Measurements from ENCODE around the gene MSH6.

The MSH6 gene

DNA sequence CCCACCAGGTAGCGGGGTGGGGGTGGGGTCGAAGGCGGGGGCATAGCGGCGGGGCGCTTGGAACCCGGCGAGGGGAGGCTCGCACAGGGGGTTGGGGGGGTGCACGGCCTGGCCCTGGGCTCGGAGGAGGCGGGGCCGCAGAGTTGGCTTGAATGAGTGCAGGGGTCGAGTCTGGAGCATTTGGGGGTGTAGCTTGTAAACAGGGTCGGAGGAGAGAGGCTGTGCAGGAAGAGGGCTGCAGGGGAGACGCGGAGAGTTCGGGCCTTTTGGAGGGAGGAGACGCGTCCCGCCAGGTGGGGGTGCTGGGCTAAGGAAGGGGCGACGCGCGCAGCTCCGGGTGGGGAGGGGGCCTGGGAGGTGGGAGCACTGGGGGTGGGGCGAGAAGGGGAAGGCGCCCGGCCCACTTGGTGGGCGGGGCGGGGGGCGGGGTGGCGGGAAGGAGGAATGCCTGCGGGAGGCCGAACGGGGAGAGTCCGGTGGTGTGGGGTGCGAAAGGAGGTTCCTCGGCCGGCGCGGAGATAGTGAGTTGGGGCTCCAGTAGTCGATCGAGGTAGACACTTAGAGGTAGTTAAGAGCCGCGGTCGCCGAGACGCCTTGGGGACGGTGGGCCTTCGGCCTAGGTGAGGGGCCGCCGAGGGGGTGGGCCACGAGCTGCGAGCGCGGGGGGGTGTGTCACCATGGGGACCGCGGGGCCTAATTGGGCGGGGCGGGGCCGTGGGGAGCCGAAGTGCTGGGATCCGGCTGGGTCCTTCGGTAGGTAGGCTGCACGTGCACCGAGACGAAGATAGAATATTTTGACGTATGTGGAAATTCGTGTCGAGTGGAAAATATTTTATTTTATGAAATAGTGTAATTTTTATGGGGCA is 774 bp downstream of the MSH6 start:
- DNase-seq = peak; percentile 49

DNA sequence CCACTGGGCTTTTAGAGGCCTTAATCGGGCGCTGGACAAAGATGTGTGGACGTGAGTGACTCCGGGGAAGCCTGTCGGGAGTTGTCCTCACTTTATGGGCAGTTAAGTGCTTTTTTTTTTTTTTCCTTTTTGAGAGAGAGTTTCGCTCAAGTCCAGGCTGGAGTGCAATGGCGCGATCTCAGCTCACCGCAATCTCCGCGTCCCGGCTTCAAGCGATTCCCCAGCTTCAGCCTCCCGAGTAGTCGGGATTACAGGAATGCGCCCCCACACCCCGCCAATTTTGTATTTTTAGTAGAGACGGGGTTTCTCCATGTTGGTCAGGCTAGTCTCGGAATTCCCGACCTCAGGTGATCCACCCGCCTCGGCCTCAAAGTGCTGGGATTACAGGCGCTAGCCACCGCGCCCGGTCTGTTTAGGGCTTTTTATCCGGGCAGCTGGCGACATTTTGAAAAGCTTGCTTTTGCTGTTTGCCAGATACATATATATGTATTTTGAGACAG is 1.5 kb downstream of the MSH6 start:
- no peak for DNase-seq

- DNase-seq = no peak
Observed at GRCh38 chr2:47785986-47786385, 3.0 kb downstream of the MSH6 start.

GRCh38 chr2:47796090-47796697 is 13.2 kb downstream of the MSH6 start:
- DNase-seq = no peak

- no peak for DNase-seq
Observed at GRCh38 chr2:47798631-47799030, 15.7 kb downstream of the MSH6 start.

DNA sequence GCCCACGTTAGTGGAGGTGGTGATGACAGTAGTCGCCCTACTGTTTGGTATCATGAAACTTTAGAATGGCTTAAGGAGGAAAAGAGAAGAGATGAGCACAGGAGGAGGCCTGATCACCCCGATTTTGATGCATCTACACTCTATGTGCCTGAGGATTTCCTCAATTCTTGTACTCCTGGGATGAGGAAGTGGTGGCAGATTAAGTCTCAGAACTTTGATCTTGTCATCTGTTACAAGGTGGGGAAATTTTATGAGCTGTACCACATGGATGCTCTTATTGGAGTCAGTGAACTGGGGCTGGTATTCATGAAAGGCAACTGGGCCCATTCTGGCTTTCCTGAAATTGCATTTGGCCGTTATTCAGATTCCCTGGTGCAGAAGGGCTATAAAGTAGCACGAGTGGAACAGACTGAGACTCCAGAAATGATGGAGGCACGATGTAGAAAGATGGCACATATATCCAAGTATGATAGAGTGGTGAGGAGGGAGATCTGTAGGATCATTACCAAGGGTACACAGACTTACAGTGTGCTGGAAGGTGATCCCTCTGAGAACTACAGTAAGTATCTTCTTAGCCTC is 16.2 kb downstream of the MSH6 start:
- no peak for DNase-seq

DNA sequence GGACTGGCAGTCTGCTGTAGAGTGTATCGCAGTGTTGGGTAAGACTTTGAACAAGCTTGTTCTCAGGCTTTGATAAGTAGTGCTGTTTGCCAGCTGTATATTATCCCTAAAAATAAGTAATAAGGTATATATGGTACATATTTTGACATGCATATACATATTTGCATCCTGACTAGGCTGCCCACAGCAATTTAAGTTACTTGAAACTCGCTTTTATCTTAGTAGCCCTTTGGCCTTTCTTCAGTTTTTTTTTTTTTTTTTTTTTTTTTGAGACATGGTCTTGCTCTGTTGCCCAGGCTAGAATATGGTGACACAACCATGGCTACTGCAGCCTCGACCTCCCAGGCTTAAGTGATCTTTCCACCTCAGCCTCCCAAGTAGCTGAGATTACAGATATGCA is 18.2 kb downstream of the MSH6 start:
- no peak for DNase-seq

- no peak for DNase-seq
Observed at GRCh38 chr2:47803363-47803762, 20.4 kb downstream of the MSH6 start.

GRCh38 chr2:47803770-47804169 is 20.8 kb downstream of the MSH6 start:
- DNase-seq = no peak

DNA sequence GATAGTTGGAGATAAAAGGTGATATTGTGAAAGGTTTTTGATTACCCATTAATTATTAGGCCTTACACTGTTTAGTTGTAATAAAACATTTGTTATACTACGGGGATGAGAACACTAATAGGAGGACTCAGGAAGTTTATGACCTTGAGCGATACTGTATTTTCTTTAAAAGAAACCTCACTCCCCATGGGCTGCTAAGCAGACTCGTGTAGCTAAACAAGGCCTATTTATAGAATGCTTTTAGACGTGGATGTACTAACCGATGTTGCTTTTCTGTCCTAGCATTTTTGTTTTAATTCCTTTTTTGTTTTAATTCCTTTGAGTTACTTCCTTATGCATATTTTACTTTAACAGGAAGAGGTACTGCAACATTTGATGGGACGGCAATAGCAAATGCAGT is 22.9 kb downstream of the MSH6 start:
- no peak for DNase-seq

DNA sequence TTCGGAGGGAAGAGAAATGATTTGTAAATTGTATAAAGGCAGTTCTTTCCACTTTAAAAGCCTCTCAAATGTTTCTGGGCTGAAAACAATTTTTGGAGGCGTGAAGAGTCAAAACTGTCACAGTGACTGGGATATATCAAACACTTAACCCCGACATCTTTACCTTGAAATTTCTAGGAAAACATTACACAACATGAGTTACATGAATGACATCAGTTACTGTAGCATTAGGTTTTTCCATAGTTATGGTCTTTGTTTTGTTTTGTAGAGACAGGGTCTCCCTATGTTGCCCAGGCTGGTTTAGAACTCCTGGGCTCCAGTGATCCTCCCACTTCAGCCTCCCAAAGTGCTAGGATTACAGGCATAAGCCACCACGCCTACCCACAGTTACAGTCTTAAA is 25.7 kb downstream of the MSH6 start:
- no peak for DNase-seq

GRCh38 chr2:47809903-47810302 is 27.0 kb downstream of the MSH6 start:
- no peak for DNase-seq

DNA sequence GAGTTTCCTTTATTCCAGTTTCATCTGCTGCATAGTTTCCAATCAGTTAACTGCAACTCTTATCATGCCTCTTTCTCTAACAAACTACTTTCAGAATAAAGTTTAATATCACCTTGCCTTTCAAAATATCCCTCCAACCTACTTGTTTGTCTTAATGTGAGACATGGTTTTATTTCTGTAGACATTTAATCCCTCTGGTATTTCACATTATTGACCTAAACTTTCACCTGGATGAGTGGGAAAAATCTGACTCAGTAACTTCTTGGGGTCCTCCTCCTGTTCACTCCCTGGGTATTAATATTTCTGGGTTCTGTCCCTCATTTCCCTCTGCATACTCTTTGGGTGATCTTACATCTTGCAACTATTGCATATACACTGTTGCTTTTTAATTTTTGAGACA is 27.9 kb downstream of the MSH6 start:
- DNase-seq = no peak

- DNase-seq = no peak
Observed at GRCh38 chr2:47811668-47812067, 28.7 kb downstream of the MSH6 start.

DNA sequence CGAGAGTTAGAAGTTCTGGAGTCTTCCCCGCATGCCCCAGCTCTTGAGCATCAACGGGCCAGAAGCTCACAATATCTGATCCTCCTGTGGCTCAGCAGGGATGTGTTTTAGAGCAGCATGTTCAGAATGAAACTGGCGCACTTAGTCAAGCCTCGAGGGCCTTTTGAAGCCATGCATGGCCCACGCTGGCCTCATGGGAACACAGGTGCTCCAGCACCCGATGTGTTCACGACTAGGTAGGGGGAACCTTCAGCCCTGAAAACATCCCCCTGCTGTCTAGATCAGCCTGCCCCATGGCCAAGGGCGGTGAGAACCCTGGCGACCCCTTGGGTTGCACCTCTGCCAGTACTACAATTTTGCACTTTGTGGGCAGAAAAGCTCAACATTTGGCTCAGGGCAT is 32.8 kb downstream of the MSH6 start:
- no peak for DNase-seq

DNA sequence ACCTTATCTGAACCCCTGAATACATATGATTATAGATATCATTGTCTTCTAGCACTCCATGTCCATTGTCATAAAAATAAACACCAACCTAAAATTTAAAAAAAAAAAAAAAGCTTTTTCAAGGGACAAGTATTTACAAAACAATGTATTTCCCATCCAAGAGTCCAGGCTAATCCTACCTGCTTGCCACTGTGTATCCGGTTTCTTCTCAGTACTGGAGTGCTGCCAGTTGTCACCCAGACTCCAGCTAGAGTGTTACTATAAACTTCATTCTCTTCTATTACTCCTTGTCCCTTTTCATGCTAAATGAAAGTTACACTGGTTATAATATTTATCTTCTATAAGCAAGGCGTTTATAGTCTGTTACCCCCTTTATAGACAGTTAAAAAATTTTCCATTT is 35.8 kb downstream of the MSH6 start:
- DNase-seq = no peak

DNA sequence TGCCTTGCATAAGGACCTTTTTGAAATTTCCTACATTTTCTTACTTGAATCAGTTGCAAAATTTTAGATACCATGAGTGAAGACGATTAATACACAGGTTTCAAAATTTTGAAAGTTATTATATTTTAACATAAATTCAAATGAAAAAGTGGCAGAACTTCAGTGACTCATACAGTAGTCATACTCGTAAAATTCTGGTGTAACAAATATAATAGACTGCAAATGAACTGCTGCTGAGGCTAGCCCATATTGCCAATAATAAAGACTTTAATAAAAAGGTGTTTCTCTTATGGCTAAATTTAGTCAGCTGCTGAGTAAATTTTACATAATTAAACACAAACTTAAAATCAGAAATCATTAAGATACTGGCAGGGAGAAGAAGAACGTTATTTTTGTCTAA is 36.9 kb downstream of the MSH6 start:
- no peak for DNase-seq

DNA sequence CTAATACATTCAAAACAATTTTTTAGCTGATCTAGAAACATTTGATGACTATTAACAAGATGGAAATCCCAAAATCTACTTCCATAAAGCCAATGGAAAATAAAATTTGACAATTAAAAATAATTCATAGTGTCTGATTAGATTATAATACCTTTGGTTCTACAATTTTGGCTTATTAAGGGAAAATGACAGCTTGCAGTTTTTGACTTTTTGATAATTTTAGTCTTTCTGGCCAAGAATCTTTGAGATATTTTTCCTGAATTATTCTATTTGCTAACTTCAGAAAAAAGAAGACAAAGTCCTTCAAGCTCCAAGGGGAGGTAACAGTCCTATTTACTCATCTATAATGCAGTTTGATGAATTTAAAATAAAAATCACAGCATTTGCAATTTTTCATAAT is 39.6 kb downstream of the MSH6 start:
- DNase-seq = no peak

GRCh38 chr2:47833516-47833968 is 50.6 kb downstream of the MSH6 start:
- DNase-seq = no peak

DNA sequence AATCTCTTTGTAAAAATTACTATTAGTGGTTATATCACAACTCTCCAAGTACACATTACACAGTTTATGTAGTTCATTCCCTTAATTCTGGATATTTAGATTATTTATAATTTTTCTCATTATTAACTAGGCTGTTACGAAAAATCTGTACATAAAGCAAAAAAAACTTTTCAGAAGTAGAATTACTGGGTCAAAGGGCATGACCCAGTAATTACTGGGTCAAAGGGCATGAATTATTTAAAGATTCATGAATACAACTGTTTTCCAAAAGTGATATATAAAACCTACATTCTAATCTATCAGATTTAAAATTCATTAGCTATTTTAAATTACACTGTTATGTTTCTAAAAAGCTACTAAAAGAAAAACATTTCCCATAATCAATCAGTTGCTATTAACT is 55.3 kb downstream of the MSH6 start:
- DNase-seq = no peak

DNA sequence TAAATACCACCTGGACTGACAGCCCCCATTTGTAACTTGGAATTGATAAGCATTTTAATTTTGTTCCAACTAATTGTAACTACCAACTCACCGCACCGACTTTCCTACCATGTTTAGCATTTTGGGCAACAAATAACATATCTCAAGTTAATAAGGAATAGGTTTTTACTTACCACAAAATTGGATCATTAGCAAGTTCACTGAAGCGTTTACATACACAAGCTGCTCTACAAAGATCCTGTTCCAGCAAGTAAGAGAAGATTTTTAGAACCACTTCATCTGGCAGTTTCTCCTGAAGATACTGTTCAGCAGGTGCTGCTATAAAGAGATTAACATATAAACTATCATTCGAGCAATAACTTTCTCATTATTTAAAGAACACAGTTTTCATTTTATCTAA is 55.7 kb downstream of the MSH6 start:
- no peak for DNase-seq

- no peak for DNase-seq
Observed at GRCh38 chr2:47842846-47843245, 59.9 kb downstream of the MSH6 start.

DNA sequence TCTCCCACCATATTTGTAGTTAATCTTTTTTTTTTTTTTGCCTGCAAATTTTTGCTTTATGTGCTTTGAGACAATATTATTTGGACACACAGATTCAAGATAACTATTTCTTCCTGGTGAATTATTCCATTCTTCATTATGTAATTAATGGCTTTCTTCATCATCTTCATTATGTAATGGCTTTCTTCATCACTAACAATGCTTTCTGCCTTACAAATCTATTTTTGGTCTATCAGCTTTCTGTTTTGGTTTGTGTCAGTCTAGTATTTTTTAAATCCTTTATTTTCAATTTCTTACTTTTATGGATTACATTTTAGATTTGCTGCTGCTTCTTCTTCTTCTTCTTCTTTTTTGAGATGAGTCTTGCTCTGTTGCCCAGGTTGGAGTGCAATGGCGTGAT is 60.5 kb downstream of the MSH6 start:
- no peak for DNase-seq

DNA sequence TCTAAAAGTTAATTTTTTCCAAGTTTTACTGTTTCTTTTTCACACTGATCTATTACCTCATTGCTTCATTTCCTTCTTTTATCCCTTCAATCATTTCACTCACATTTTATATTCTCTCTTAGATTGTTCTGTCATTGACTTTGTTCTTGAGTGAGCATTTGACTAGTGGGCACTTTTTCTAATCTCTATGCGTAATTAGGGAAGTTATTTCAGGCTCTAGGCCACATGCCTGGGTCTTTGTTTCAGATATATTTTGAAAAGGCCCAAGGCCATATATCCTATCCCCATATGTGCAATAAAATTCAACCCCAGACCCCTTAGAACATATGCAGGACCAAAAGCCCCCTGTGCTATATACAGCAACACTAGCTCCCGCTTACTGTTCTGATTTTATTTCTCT is 61.2 kb downstream of the MSH6 start:
- no peak for DNase-seq
